Measurements from ENCODE around the gene HOXD10.

HOXD10 gene

GRCh38 chr2:176137252-176137580 is 20.6 kb downstream of the HOXD10 start:
- no peak for DNase-seq

GRCh38 chr2:176137906-176138305 is 21.3 kb downstream of the HOXD10 start:
- no peak for DNase-seq

GRCh38 chr2:176138526-176138922 is 21.9 kb downstream of the HOXD10 start:
- no peak for DNase-seq

- DNase-seq = no peak
Observed at GRCh38 chr2:176138923-176139660, 22.5 kb downstream of the HOXD10 start.

GRCh38 chr2:176139661-176140512 is 23.3 kb downstream of the HOXD10 start:
- no peak for DNase-seq

- peak; percentile 51 for DNase-seq
Observed at GRCh38 chr2:176140513-176141317, 24.1 kb downstream of the HOXD10 start.

GRCh38 chr2:176142281-176142680 is 25.7 kb downstream of the HOXD10 start:
- no peak for DNase-seq

- no peak for DNase-seq
Observed at GRCh38 chr2:176145085-176145969, 28.7 kb downstream of the HOXD10 start.

GRCh38 chr2:176146101-176146500 is 29.5 kb downstream of the HOXD10 start:
- DNase-seq = no peak

GRCh38 chr2:176146645-176147044 is 30.1 kb downstream of the HOXD10 start:
- no peak for DNase-seq

- no peak for DNase-seq
Observed at GRCh38 chr2:176147210-176147799, 30.7 kb downstream of the HOXD10 start.

- no peak for DNase-seq
Observed at GRCh38 chr2:176147800-176148496, 31.4 kb downstream of the HOXD10 start.

- DNase-seq = no peak
Observed at GRCh38 chr2:176148751-176149421, 32.3 kb downstream of the HOXD10 start.

- no peak for DNase-seq
Observed at GRCh38 chr2:176149481-176149938, 32.9 kb downstream of the HOXD10 start.

- no peak for DNase-seq
Observed at GRCh38 chr2:176149939-176150583, 33.5 kb downstream of the HOXD10 start.

GRCh38 chr2:176150584-176151441 is 34.2 kb downstream of the HOXD10 start:
- no peak for DNase-seq

- no peak for DNase-seq
Observed at GRCh38 chr2:176151442-176152287, 35.1 kb downstream of the HOXD10 start, which contains the start of gene HOXD4. HOXD4 (plus strand) TSS chr2:176151550; CDS start chr2:176151634, 84 bp downstream.

Measured in activated naive CD4-positive, alpha-beta T cell treated with Interleukin-2 at 50 U/mL for 16 hours (primary cell).